KMS-11 (cell line): Measurements from ENCODE around the gene NOA1.
"Not testable (repeated sequence)": the region's sequence is repeated elsewhere in the genome, so short reads cannot be mapped to it uniquely, and the experiment has no call there.

Experiments used
- H2AFZ ChIP-seq: fragments of 200-600 bp; sonication (generic); 2 replicates; pipeline ENCODE4 v1.6.1; 2016; ENCODE audit warnings: antibody characterized with exemption, mixed run types, low read depth
- H3K27ac ChIP-seq: fragments of 200-600 bp; sonication (generic); 2 replicates; pipeline ENCODE4 v1.6.1; 2016; ENCODE audit warnings: mild to moderate bottlenecking, mixed run types
- H3K27me3 ChIP-seq: fragments of 200-600 bp; sonication (generic); 2 replicates; pipeline ENCODE4 v1.6.1; 2017; ENCODE audit warnings: mild to moderate bottlenecking, low read depth, mixed run types, moderate library complexity; ENCODE audit not compliant: insufficient read depth
- H3K36me3 ChIP-seq: fragments of 200-600 bp; sonication (generic); 2 replicates; pipeline ENCODE4 v1.6.1; 2017; ENCODE audit warnings: mild to moderate bottlenecking, mixed run types; ENCODE audit not compliant: insufficient read depth
- H3K4me1 ChIP-seq: fragments of 200-600 bp; sonication (generic); 2 replicates; pipeline ENCODE4 v1.6.1; 2016; ENCODE audit warnings: mild to moderate bottlenecking, low read depth, mixed run types; ENCODE audit not compliant: poor library complexity, severe bottlenecking
- H3K4me2 ChIP-seq: fragments of 200-600 bp; sonication (generic); 2 replicates; pipeline ENCODE4 v1.7.0; 2016; ENCODE audit warnings: mild to moderate bottlenecking, mixed run types
- H3K4me3 ChIP-seq: fragments of 200-600 bp; sonication (generic); IDR thresholded peaks from 2 replicates; pipeline ENCODE4 v1.6.1; 2017; ENCODE audit warnings: low read depth, low read length, mixed read lengths; ENCODE audit not compliant: insufficient read depth
- H3K79me2 ChIP-seq: fragments of 200-600 bp; sonication (generic); 2 replicates; pipeline ENCODE4 v1.6.1; 2016; ENCODE audit warnings: low read depth, mixed run types; ENCODE audit not compliant: insufficient read depth
- H3K9ac ChIP-seq: fragments of 200-600 bp; sonication (generic); 2 replicates; pipeline ENCODE4 v1.6.1; 2016; ENCODE audit warnings: mild to moderate bottlenecking, mixed run types
- H4K20me1 ChIP-seq: fragments of 200-600 bp; sonication (generic); 2 replicates; pipeline ENCODE4 v1.6.1; 2016; ENCODE audit warnings: mild to moderate bottlenecking, mixed run types; ENCODE audit not compliant: insufficient read depth
- TF ChIP-seq, protein P1 (sequence below): fragments of 200-600 bp; sonication (generic); conservative IDR thresholded peaks from 2 replicates; pipeline ENCODE4 v1.6.1; 2017; ENCODE audit warnings: low read depth, mild to moderate bottlenecking, antibody characterized with exemption, low read length, moderate library complexity, mixed read lengths

Gene NOA1

DNA sequence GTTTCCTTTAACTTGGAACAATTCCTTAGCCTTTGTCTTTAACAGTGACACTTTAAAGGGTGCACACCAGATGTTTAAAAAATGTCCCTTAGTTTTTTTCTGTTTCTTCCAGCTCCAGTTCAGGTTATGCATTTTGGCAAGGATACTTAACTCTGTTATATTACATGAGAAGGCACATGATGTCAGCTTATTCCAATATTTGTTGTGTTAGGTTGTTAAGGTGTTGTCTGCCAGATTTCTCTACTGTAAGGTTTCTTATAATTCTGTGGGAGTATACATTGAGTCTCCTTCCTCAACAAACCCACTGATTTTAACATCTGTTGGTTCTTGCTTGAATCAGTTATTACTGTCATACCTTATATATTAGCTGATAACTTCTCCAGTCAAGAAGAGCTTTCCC, 36.4 kb downstream of the NOA1 start:
- Histone ChIP-seq H3K4me2 (no peak overlapping the region), H3K4me3 (no peak overlapping the region)
- TF ChIP-seq, protein P1, sequence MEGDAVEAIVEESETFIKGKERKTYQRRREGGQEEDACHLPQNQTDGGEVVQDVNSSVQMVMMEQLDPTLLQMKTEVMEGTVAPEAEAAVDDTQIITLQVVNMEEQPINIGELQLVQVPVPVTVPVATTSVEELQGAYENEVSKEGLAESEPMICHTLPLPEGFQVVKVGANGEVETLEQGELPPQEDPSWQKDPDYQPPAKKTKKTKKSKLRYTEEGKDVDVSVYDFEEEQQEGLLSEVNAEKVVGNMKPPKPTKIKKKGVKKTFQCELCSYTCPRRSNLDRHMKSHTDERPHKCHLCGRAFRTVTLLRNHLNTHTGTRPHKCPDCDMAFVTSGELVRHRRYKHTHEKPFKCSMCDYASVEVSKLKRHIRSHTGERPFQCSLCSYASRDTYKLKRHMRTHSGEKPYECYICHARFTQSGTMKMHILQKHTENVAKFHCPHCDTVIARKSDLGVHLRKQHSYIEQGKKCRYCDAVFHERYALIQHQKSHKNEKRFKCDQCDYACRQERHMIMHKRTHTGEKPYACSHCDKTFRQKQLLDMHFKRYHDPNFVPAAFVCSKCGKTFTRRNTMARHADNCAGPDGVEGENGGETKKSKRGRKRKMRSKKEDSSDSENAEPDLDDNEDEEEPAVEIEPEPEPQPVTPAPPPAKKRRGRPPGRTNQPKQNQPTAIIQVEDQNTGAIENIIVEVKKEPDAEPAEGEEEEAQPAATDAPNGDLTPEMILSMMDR, result no peak

DNA sequence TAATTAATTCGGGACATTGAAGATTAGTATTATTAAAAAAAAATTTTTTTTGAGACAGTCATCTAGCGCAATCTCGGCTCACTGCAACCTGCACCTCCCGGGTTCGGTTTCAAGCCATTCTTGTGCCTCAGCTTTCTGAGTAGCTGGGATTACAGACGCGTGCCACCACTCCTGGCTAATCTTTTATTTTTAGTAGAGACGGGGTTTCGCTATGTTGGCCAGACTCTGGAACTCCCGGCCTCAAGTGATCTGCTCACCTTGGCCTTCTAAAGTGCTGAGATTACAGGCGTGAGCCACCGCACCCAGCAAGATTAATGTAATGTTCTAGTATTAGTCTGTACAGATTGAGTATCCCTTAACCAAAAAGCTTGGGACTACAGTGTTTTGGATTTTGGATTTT, 37.0 kb downstream of the NOA1 start:
- no peak overlapping the region for H3K4me2 ChIP-seq
- no peak overlapping the region for H3K27ac ChIP-seq
- H3K36me3 ChIP-seq, result no peaks in the 10 kb centered on the region
- TF ChIP-seq, protein P1, result no peak
- H3K79me2 ChIP-seq, result no peaks in the 10 kb centered on the region
- no peaks in the 10 kb centered on the region for H3K4me1 ChIP-seq
- H3K27me3 ChIP-seq, result no peaks in the 10 kb centered on the region
- no peaks in the 10 kb centered on the region for H4K20me1 ChIP-seq
- H2AFZ ChIP-seq, result no peak overlapping the region
- no peak overlapping the region for H3K9ac ChIP-seq
- H3K4me3 ChIP-seq, result no peak overlapping the region

More for the DNA sequence above, 36.4 kb downstream of the NOA1 start:
- H3K79me2 ChIP-seq, result no peaks in the 10 kb centered on the region
- no peak overlapping the region for H3K9ac ChIP-seq
- no peaks in the 10 kb centered on the region for H4K20me1 ChIP-seq
- no peaks in the 10 kb centered on the region for H3K36me3 ChIP-seq
- H3K27me3 ChIP-seq, result no peaks in the 10 kb centered on the region
- no peaks in the 10 kb centered on the region for H3K4me1 ChIP-seq
- no peak overlapping the region for H3K27ac ChIP-seq
- H2AFZ ChIP-seq, result no peak overlapping the region

DNA sequence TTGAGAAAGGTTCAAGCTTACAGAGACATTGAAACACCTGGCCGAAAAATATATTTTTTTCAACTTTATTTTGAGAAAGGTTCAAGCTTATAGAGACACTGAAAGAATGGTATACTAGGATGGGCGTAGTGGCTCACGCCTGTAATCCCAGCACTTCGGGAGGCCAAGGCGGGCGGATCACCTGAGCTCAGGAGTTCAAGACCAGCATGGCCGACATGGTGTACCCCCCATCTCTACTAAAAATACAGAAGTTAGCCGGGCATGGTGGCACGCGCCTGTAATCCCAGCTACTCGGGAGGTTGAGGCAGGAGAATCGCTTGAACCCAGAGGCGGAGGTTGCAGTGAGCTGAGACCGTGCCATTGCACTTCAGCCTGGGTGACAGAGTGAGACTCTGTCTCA, 37.6 kb downstream of the NOA1 start:
- H3K36me3 ChIP-seq, H4K20me1 ChIP-seq, H3K4me3 ChIP-seq, H3K9ac ChIP-seq, H3K4me1 ChIP-seq, H3K79me2 ChIP-seq, H3K4me2 ChIP-seq, H3K27me3 ChIP-seq, H3K27ac ChIP-seq, H2AFZ ChIP-seq: not testable (repeated sequence)

DNA sequence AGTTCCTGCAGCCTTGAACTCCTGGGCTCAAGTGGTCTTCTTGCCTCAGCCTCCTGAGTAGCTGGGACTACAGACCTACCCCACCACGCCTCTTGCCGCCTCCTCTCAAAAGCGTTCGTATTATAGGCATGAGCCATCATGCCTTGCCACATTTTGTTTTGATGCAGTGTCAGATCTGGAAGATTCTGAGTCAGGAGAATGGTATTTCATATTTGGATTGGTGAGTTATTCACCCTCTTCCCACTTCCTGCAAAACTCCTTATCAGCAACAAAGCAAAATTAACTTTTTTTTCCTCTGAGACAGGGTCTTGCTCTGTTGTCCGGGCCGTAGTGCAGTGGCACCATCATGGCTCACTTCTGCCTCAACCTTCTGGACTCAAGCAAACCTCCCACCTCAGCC, 40.1 kb downstream of the NOA1 start:
- Histone ChIP-seq H4K20me1 (no peaks in the 10 kb centered on the region), H3K27ac (no peak overlapping the region), H3K4me3 (no peak overlapping the region), H3K27me3 (no peaks in the 10 kb centered on the region), H3K9ac (no peak overlapping the region), H3K79me2 (no peaks in the 10 kb centered on the region), H3K4me1 (no peaks in the 10 kb centered on the region), H3K4me2 (no peak overlapping the region), H3K36me3 (no peaks in the 10 kb centered on the region), H2AFZ (no peak overlapping the region)
- TF ChIP-seq, protein P1, result no peak

DNA sequence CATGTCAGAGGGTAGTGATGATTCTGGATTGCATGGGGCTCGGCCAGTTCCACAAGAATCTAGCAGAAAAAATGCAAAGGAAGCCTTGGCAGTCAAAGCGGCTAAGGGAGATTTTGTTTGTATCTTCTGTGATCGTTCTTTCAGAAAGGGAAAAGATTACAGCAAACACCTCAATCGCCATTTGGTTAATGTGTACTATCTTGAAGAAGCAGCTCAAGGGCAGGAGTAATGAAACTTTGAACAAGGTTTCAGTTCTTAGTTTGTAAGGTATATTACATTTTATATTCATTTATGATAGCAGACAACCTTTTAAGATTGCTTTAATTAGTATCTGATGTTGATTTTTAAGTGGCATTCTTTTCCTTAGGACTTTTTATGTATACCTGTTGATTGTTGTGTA, 45.5 kb downstream of the NOA1 start:
- H3K9ac ChIP-seq, result no peak overlapping the region
- no peak overlapping the region for H2AFZ ChIP-seq
- TF ChIP-seq, protein P1, result no peak
- H3K27ac ChIP-seq, result no peak overlapping the region
- peaks cover 8% of the 10 kb centered on the region; the same call in 1 of the 2 replicates for H3K36me3 ChIP-seq
- H3K79me2 ChIP-seq, result no peaks in the 10 kb centered on the region
- no peak overlapping the region for H3K4me3 ChIP-seq
- H3K4me2 ChIP-seq, result no peak overlapping the region
- H4K20me1 ChIP-seq, result no peaks in the 10 kb centered on the region
- H3K4me1 ChIP-seq, result no peaks in the 10 kb centered on the region
- no peaks in the 10 kb centered on the region for H3K27me3 ChIP-seq
